Hepatocyte (in vitro differentiated cells): ENCODE data around the gene APEH. TPM values are rescaled to one million over a fixed set of nuclear protein-coding genes. Genes with fewer than 3 reads are reported as not detected.

Source experiments
- DNase-seq: peaks from one replicate; pipeline ENCODE4 v3.0.0-alpha.2; 2016; ENCODE audit warnings: low spot score
- H2AFZ ChIP-seq: fragments of 200-600 bp; sonication (generic); 2 replicates; pipeline ENCODE4 v1.6.0; 2016; ENCODE audit warnings: antibody characterized with exemption, mild to moderate bottlenecking
- H3K27ac ChIP-seq: fragments of 200-600 bp; sonication (generic); 2 replicates; pipeline ENCODE4 v1.5.1; 2016; ENCODE audit warnings: mild to moderate bottlenecking
- H3K27me3 ChIP-seq: fragments of 200-600 bp; sonication (generic); 2 replicates; pipeline ENCODE4 v1.6.1; 2016
- H3K36me3 ChIP-seq: fragments of 200-600 bp; sonication (generic); replicated peaks from 2 replicates; pipeline ENCODE4 v1.5.1; 2016; ENCODE audit warnings: low read depth; ENCODE audit not compliant: insufficient read depth
- H3K4me1 ChIP-seq: fragments of 200-600 bp; sonication (generic); 2 replicates; pipeline ENCODE4 v1.5.1; 2016; ENCODE audit warnings: mild to moderate bottlenecking, moderate library complexity; ENCODE audit not compliant: insufficient read depth
- H3K4me2 ChIP-seq: fragments of 200-600 bp; sonication (generic); 2 replicates; pipeline ENCODE4 v1.6.0; 2016
- H3K4me3 ChIP-seq: fragments of 200-600 bp; sonication (generic); 2 replicates; pipeline ENCODE4 v1.5.1; 2016; ENCODE audit warnings: mild to moderate bottlenecking
- H3K79me2 ChIP-seq: fragments of 200-600 bp; sonication (generic); 2 replicates; pipeline ENCODE4 v1.6.0; 2017; ENCODE audit warnings: mild to moderate bottlenecking
- H3K9me2 ChIP-seq: fragments of 200-600 bp; sonication (generic); replicated peaks from 2 replicates; pipeline ENCODE4 v1.6.0; 2017; ENCODE audit warnings: mild to moderate bottlenecking; ENCODE audit not compliant: insufficient read depth
- H3K9me3 ChIP-seq: fragments of 200-600 bp; sonication (generic); 2 replicates; pipeline ENCODE4 v1.5.1; 2016; ENCODE audit warnings: low read depth, mild to moderate bottlenecking
- H4K20me1 ChIP-seq: fragments of 200-600 bp; sonication (generic); 2 replicates; pipeline ENCODE4 v1.6.0; 2016; ENCODE audit warnings: mild to moderate bottlenecking; ENCODE audit not compliant: insufficient read depth, poor library complexity, severe bottlenecking
- CTCF ChIP-seq: fragments of 200-600 bp; sonication (generic); IDR thresholded peaks from 2 replicates; pipeline ENCODE4 v1.5.1; 2016; ENCODE audit warnings: antibody characterized with exemption, mild to moderate bottlenecking; ENCODE audit not compliant: poor library complexity
- EZH2 ChIP-seq: fragments of 200-600 bp; sonication (generic); IDR thresholded peaks from 2 replicates; pipeline ENCODE4 v1.6.1; 2016; ENCODE audit warnings: antibody characterized with exemption, mild to moderate bottlenecking, borderline replicate concordance
- EZH2phosphoT487 ChIP-seq: fragments of 200-600 bp; sonication (generic); IDR thresholded peaks from one replicate; pipeline ENCODE4 v1.6.1; 2018; ENCODE audit warnings: antibody characterized with exemption, mild to moderate bottlenecking, low read depth, moderate library complexity; ENCODE audit not compliant: unreplicated experiment, severe bottlenecking
- WGBS: methylation state at CpG from one replicate; pipeline ENCODE4 v1.1.6; 2016; ENCODE audit warnings: low lambda C conversion rate; ENCODE audit errors: missing lambda C conversion rate; 5-methylcytosine and 5-hydroxymethylcytosine counted together
- polyA plus RNA-seq: library from polyadenylated mRNA; unstranded; fragments of >200 nt; fragmentation: Nextera tagmentation; extraction: Ambion mirVana; gene quantifications from 2 replicates; pipeline ENCODE4 v1.2.1, GENCODE V29; 2016
- total RNA-seq: library from RNA; depleted of rRNA; stranded (reverse); fragments of >200 nt; gene quantifications from 2 replicates; pipeline ENCODE4 v1.2.3, GENCODE V29; 2014

Gene APEH
- total and polyA plus RNA-seq, 2 experiments from 2014 or later: 120 to 148 TPM

- no peak for TF ChIP-seq EZH2phosphoT487
- TF ChIP-seq EZH2: no peak
- TF ChIP-seq CTCF: no peak
- Histone ChIP-seq H4K20me1 (no peaks in the 10 kb centered on the region), H3K27me3 (no peaks in the 10 kb centered on the region), H3K36me3 (no peaks in the 10 kb centered on the region), H3K4me3 (no peak overlapping the region), H3K79me2 (no peaks in the 10 kb centered on the region), H3K4me1 (no peaks in the 10 kb centered on the region), H3K9me2 (no peaks in the 10 kb centered on the region), H2AFZ (no peak overlapping the region), H3K9me3 (no peaks in the 10 kb centered on the region), H3K4me2 (no peak overlapping the region), H3K27ac (no peak overlapping the region)
- 94% methylated on average over 8 of the region's 8 CpGs for WGBS
- no peak for DNase-seq
Observed at GRCh38 chr3:49704629-49705028, 30.5 kb downstream of the APEH start.

- H2AFZ ChIP-seq: no peak overlapping the region
- H3K4me1 ChIP-seq: no peaks in the 10 kb centered on the region
- H3K36me3 ChIP-seq: no peaks in the 10 kb centered on the region
- DNase-seq: no peak
- H3K4me2 ChIP-seq: no peak overlapping the region
- TF ChIP-seq EZH2 (no peak), CTCF (no peak), EZH2phosphoT487 (no peak)
- 97% methylated on average over 17 of the region's 17 CpGs for WGBS
- no peaks in the 10 kb centered on the region for H4K20me1 ChIP-seq
- no peaks in the 10 kb centered on the region for H3K9me2 ChIP-seq
- no peaks in the 10 kb centered on the region for H3K9me3 ChIP-seq
- no peaks in the 10 kb centered on the region for H3K27me3 ChIP-seq
- no peak overlapping the region for H3K4me3 ChIP-seq
- H3K27ac ChIP-seq: no peak overlapping the region
- H3K79me2 ChIP-seq: no peaks in the 10 kb centered on the region
Observed at GRCh38 chr3:49705390-49705960, 31.3 kb downstream of the APEH start.

- WGBS: 97% methylated on average over 9 of the region's 9 CpGs
- no peak for DNase-seq
- H3K4me3 ChIP-seq: no peak overlapping the region
- no peak overlapping the region for H3K27ac ChIP-seq
- H2AFZ ChIP-seq: no peak overlapping the region
- H4K20me1 ChIP-seq: no peaks in the 10 kb centered on the region
- no peaks in the 10 kb centered on the region for H3K36me3 ChIP-seq
- no peaks in the 10 kb centered on the region for H3K9me2 ChIP-seq
- no peaks in the 10 kb centered on the region for H3K79me2 ChIP-seq
- no peaks in the 10 kb centered on the region for H3K9me3 ChIP-seq
- no peak overlapping the region for H3K4me2 ChIP-seq
- H3K4me1 ChIP-seq: no peaks in the 10 kb centered on the region
- no peak for TF ChIP-seq CTCF
- no peak for TF ChIP-seq EZH2
- no peak for TF ChIP-seq EZH2phosphoT487
- H3K27me3 ChIP-seq: no peaks in the 10 kb centered on the region
Observed at GRCh38 chr3:49706456-49707112, 32.4 kb downstream of the APEH start.
